GM23338 (cell line): ENCODE results near the gene RTEL1. TPM values are rescaled to one million over a fixed set of nuclear protein-coding genes. Genes with fewer than 3 reads are reported as not detected.

Experiments
- ATAC-seq: fragments of 200-7000 bp; cut with Tn5 transposase; 3 replicates; pipeline ENCODE4 v1.9.1; 2020
- DNase-seq: peaks from one replicate; pipeline ENCODE4 v3.0.0-alpha.2; 2015; ENCODE audit warnings: low spot score
- H2AFZ ChIP-seq: fragments of 200-600 bp; sonication (generic); 2 replicates; pipeline ENCODE4 v1.8.0; 2016; ENCODE audit warnings: antibody characterized with exemption, mild to moderate bottlenecking, moderate library complexity
- H3F3A ChIP-seq: fragments of 200-600 bp; sonication (generic); replicated peaks from 2 replicates; pipeline ENCODE4 v1.8.0; 2017; ENCODE audit warnings: antibody characterized with exemption, mixed run types, low read depth
- H3K27ac ChIP-seq: fragments of 200-600 bp; sonication (generic); 2 replicates; pipeline ENCODE4 v1.6.1; 2016; ENCODE audit warnings: low read depth
- H3K27me3 ChIP-seq: fragments of 200-600 bp; sonication (generic); 2 replicates; pipeline ENCODE4 v1.8.0; 2016; ENCODE audit warnings: mild to moderate bottlenecking, mixed run types, moderate library complexity; ENCODE audit not compliant: insufficient read depth
- H3K36me3 ChIP-seq: fragments of 200-600 bp; sonication (generic); 2 replicates; pipeline ENCODE4 v1.8.0; 2016; ENCODE audit warnings: mild to moderate bottlenecking; ENCODE audit not compliant: insufficient read depth
- H3K4me1 ChIP-seq: fragments of 200-600 bp; sonication (generic); 2 replicates; pipeline ENCODE4 v1.8.0; 2016; ENCODE audit warnings: mild to moderate bottlenecking, moderate library complexity; ENCODE audit not compliant: insufficient read depth
- H3K4me2 ChIP-seq: fragments of 200-600 bp; sonication (generic); 2 replicates; pipeline ENCODE4 v1.7.1; 2017; ENCODE audit warnings: mixed run types
- H3K4me3 ChIP-seq: fragments of 200-600 bp; sonication (generic); 2 replicates; pipeline ENCODE4 v1.6.1; 2016; ENCODE audit warnings: mixed run types
- H3K79me2 ChIP-seq: fragments of 200-600 bp; sonication (generic); replicated peaks from 2 replicates; pipeline ENCODE4 v1.8.0; 2017; ENCODE audit warnings: mild to moderate bottlenecking; ENCODE audit not compliant: insufficient read depth
- H3K9me2 ChIP-seq: fragments of 200-600 bp; sonication (generic); 2 replicates; pipeline ENCODE4 v1.8.0; 2017; ENCODE audit not compliant: insufficient read depth
- H4K20me1 ChIP-seq: fragments of 200-600 bp; sonication (generic); replicated peaks from 2 replicates; pipeline ENCODE4 v1.8.0; 2017; ENCODE audit warnings: mild to moderate bottlenecking; ENCODE audit not compliant: insufficient read depth
- H3K27ac Mint-ChIP-seq: 2 replicates; pipeline ENCODE4 v1.8.0; 2020; ENCODE audit warnings: inconsistent platforms, mild to moderate bottlenecking, moderate library complexity, mixed read lengths
- H3K27me3 Mint-ChIP-seq: 3 replicates; pipeline ENCODE4 v1.8.0; 2022; ENCODE audit warnings: low read depth, mild to moderate bottlenecking, moderate library complexity, mixed read lengths, inconsistent platforms; ENCODE audit not compliant: insufficient read depth, poor library complexity
- H3K36me3 Mint-ChIP-seq: 3 replicates; pipeline ENCODE4 v1.8.0; 2021; ENCODE audit warnings: low read depth, mild to moderate bottlenecking, inconsistent platforms, moderate library complexity, mixed read lengths
- H3K4me1 Mint-ChIP-seq: 3 replicates; pipeline ENCODE4 v1.8.0; 2020; ENCODE audit warnings: mild to moderate bottlenecking, inconsistent platforms, mixed read lengths
- H3K4me3 Mint-ChIP-seq: 3 replicates; pipeline ENCODE4 v1.8.0; 2021; ENCODE audit warnings: moderate library complexity, mild to moderate bottlenecking, inconsistent platforms, mixed read lengths
- H3K9me3 Mint-ChIP-seq: 3 replicates; pipeline ENCODE4 v1.8.0; 2020; ENCODE audit warnings: moderate library complexity, mild to moderate bottlenecking, inconsistent platforms, mixed read lengths
- CREB1 ChIP-seq: fragments of 250-450 bp; sonication (Bioruptor Pico); IDR thresholded peaks from 2 replicates; pipeline ENCODE4 v1.5.0; 2020; ENCODE audit warnings: low read depth, mild to moderate bottlenecking, moderate library complexity
- CTCF ChIP-seq, 2 experiments: fragments of 200-600 bp in 1 of 2; sonication (generic) in 1 of 2; conservative IDR thresholded peaks; 2 replicates each; pipeline versions ENCODE4 v1.5.1 to v1.6.1; 2016 to 2017; ENCODE audit warnings: antibody characterized with exemption in 2 of 2, low read depth in 2 of 2, mild to moderate bottlenecking in 2 of 2, moderate library complexity in 1 of 2
- ETS1 ChIP-seq: IDR thresholded peaks from 2 replicates; pipeline ENCODE4 v1.6.1; 2016; ENCODE audit warnings: antibody characterized with exemption
- EZH2 ChIP-seq: fragments of 200-600 bp; sonication (generic); IDR thresholded peaks from one replicate; pipeline ENCODE4 v1.8.0; 2017; ENCODE audit warnings: antibody characterized with exemption, mild to moderate bottlenecking, low read depth; ENCODE audit not compliant: unreplicated experiment
- EZH2phosphoT487 ChIP-seq: fragments of 200-600 bp; sonication (generic); IDR thresholded peaks from one replicate; pipeline ENCODE4 v1.8.1; 2018; ENCODE audit warnings: antibody characterized with exemption; ENCODE audit not compliant: unreplicated experiment
- JUNB ChIP-seq: IDR thresholded peaks from one replicate; pipeline ENCODE4 v1.6.1; 2016; ENCODE audit warnings: antibody characterized with exemption; ENCODE audit not compliant: unreplicated experiment
- NANOG ChIP-seq: IDR thresholded peaks from 2 replicates; pipeline ENCODE4 v1.6.1; 2016; ENCODE audit warnings: antibody characterized with exemption, borderline replicate concordance
- POLR2AphosphoS5 ChIP-seq: IDR thresholded peaks from 2 replicates; pipeline ENCODE4 v1.6.1; 2016; ENCODE audit warnings: antibody characterized with exemption, low read depth
- STAT1 ChIP-seq: IDR thresholded peaks from one replicate; pipeline ENCODE4 v1.6.1; 2016; ENCODE audit warnings: antibody characterized with exemption; ENCODE audit not compliant: unreplicated experiment
- ZNF114 ChIP-seq: fragments of 250-450 bp; sonication (Bioruptor Pico); IDR thresholded peaks from 2 replicates; pipeline ENCODE4 v1.5.0; 2020; ENCODE audit warnings: mild to moderate bottlenecking, moderate library complexity
- ZNF331 ChIP-seq: fragments of 250-450 bp; sonication (Bioruptor Pico); IDR thresholded peaks from 2 replicates; pipeline ENCODE4 v1.5.0; 2020; ENCODE audit warnings: low read depth, mild to moderate bottlenecking, moderate library complexity
- ZNF462 ChIP-seq: fragments of 250-450 bp; sonication (Bioruptor Pico); IDR thresholded peaks from 2 replicates; pipeline ENCODE4 v1.5.0; 2020; ENCODE audit warnings: mild to moderate bottlenecking, moderate library complexity
- polyA plus RNA-seq: library from polyadenylated mRNA; unstranded; fragments of >200 nt; fragmentation: Nextera tagmentation; extraction: Ambion mirVana; gene quantifications from 2 replicates; pipeline ENCODE4 v1.2.1, GENCODE V29; 2016
- total RNA-seq: library from RNA; depleted of rRNA; stranded (reverse); fragments of >200 nt; shearing (Covaris generic); gene quantifications from 2 replicates; pipeline ENCODE4 v1.2.3, GENCODE V29; 2014
- TF ChIP-seq, protein P1 (sequence below): IDR thresholded peaks from one replicate; pipeline ENCODE4 v1.6.1; 2018; ENCODE audit warnings: antibody characterized with exemption; ENCODE audit not compliant: unreplicated experiment

RTEL1 gene
- total and polyA plus RNA-seq, 2 experiments from 2014 or later: 14.2 to 34.5 TPM

GRCh38 chr20:63740070-63740626 lies 82.0 kb downstream of the RTEL1 start:
- Histone ChIP-seq H4K20me1 (no peaks in the 10 kb centered on the region), H3K27ac (peak overlapping the region; percentile 50; the same call in 1 of the 2 replicates), H3K4me2 (peak overlapping the region; percentile 86), H3K27me3 (peaks cover 6% of the 10 kb centered on the region), H3K9me2 (no peaks in the 10 kb centered on the region), H3F3A (peaks cover 14% of the 10 kb centered on the region; the same call in 1 of the 2 replicates), H3K4me3 (peak overlapping the region; percentile 71), H3K79me2 (no peaks in the 10 kb centered on the region), H3K36me3 (no peaks in the 10 kb centered on the region), H2AFZ (no peak overlapping the region), H3K4me1 (peaks cover 7% of the 10 kb centered on the region; the same call in 1 of the 2 replicates)
- H3K27ac Mint-ChIP-seq: no peak overlapping the region
- ATAC-seq (peak; percentile 2; the same call in 2 of the 3 replicates), DNase-seq (peak; percentile 59)
- H3K4me1 Mint-ChIP-seq: no peaks in the 10 kb centered on the region
- TF ChIP-seq ETS1: no peak
- TF ChIP-seq ZNF331: no peak
- TF ChIP-seq JUNB: no peak
- no peak for TF ChIP-seq POLR2AphosphoS5
- TF ChIP-seq ZNF114 (CRISPR knock-in tag): no peak
- no peak for TF ChIP-seq EZH2
- TF ChIP-seq ZNF462 (CRISPR knock-in tag): no peak
- TF ChIP-seq EZH2phosphoT487: no peak
- TF ChIP-seq, protein P1, sequence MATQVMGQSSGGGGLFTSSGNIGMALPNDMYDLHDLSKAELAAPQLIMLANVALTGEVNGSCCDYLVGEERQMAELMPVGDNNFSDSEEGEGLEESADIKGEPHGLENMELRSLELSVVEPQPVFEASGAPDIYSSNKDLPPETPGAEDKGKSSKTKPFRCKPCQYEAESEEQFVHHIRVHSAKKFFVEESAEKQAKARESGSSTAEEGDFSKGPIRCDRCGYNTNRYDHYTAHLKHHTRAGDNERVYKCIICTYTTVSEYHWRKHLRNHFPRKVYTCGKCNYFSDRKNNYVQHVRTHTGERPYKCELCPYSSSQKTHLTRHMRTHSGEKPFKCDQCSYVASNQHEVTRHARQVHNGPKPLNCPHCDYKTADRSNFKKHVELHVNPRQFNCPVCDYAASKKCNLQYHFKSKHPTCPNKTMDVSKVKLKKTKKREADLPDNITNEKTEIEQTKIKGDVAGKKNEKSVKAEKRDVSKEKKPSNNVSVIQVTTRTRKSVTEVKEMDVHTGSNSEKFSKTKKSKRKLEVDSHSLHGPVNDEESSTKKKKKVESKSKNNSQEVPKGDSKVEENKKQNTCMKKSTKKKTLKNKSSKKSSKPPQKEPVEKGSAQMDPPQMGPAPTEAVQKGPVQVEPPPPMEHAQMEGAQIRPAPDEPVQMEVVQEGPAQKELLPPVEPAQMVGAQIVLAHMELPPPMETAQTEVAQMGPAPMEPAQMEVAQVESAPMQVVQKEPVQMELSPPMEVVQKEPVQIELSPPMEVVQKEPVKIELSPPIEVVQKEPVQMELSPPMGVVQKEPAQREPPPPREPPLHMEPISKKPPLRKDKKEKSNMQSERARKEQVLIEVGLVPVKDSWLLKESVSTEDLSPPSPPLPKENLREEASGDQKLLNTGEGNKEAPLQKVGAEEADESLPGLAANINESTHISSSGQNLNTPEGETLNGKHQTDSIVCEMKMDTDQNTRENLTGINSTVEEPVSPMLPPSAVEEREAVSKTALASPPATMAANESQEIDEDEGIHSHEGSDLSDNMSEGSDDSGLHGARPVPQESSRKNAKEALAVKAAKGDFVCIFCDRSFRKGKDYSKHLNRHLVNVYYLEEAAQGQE: no peak
- TF ChIP-seq NANOG: no peak
- no peak for TF ChIP-seq STAT1
- TF ChIP-seq CTCF (conservative IDR thresholded peaks at IDR 0.05; ENCODE audit: low read depth in 2 of 2): no peak
- no peak for TF ChIP-seq CREB1 (CRISPR knock-in tag)
- no peaks in the 10 kb centered on the region; the same call in 2 of the 3 replicates for H3K9me3 Mint-ChIP-seq
- H3K27me3 Mint-ChIP-seq: peaks cover 9% of the 10 kb centered on the region
- peak overlapping the region; percentile 68; the same call in 2 of the 3 replicates for H3K4me3 Mint-ChIP-seq
- peaks cover 8% of the 10 kb centered on the region for H3K36me3 Mint-ChIP-seq
